Lower lobe of right lung (tissue), 2 donors: ENCODE results near the gene TBCE. TPM values are rescaled to one million over a fixed set of nuclear protein-coding genes. Genes with fewer than 3 reads are reported as not detected.
"Not testable (repeated sequence)": the region's sequence is repeated elsewhere in the genome, so short reads cannot be mapped to it uniquely, and the experiment has no call there.

ENCODE experiments used
- ATAC-seq, 2 donors: fragments of 200-7000 bp; cut with Tn5 transposase; one replicate each; pipeline ENCODE4 v1.9.1; 2020 to 2022; ENCODE audit warnings: mild to moderate bottlenecking in 2 of 2, moderate library complexity in 2 of 2
- DNase-seq: peaks from one replicate; pipeline ENCODE4 v3.0.0-alpha.2; 2020
- H3K27ac ChIP-seq: fragments of 200-600 bp; one replicate; pipeline ENCODE4 v1.8.0; 2022
- H3K27me3 ChIP-seq: fragments of 200-600 bp; one replicate; pipeline ENCODE4 v1.8.0; 2022; ENCODE audit warnings: low read depth
- H3K36me3 ChIP-seq: fragments of 200-600 bp; one replicate; pipeline ENCODE4 v1.8.0; 2022; ENCODE audit warnings: mild to moderate bottlenecking
- H3K4me1 ChIP-seq: fragments of 200-600 bp; one replicate; pipeline ENCODE4 v1.8.0; 2022
- H3K4me3 ChIP-seq: fragments of 200-600 bp; one replicate; pipeline ENCODE4 v1.8.0; 2022; ENCODE audit warnings: mild to moderate bottlenecking
- H3K9me3 ChIP-seq: fragments of 200-600 bp; one replicate; pipeline ENCODE4 v1.8.0; 2022
- CTCF ChIP-seq: fragments of 200-600 bp; IDR thresholded peaks from one replicate; pipeline ENCODE4 v1.8.0; 2022; ENCODE audit warnings: antibody characterized with exemption, mild to moderate bottlenecking
- intact Hi-C: fragments of 100-400 bp; cut with DNase I; formaldehyde crosslinking; loops from one replicate; pipeline ENCODE4 v1.11.0; 2022
- total RNA-seq: library from RNA; stranded (reverse); fragmentation: NEBNext Ultra II Directional; extraction: Animal tissue kit (Norgen Biotek cat#: 25700); gene quantifications from one replicate; pipeline ENCODE4 v1.2.1, GENCODE V29; 2021
- donor health status: DM: no; HTN: yes; CAD: no; lungs with severe emphysema.

TBCE gene
- total RNA-seq, 1 donor from 2014 or later: 25.3 TPM

DNA sequence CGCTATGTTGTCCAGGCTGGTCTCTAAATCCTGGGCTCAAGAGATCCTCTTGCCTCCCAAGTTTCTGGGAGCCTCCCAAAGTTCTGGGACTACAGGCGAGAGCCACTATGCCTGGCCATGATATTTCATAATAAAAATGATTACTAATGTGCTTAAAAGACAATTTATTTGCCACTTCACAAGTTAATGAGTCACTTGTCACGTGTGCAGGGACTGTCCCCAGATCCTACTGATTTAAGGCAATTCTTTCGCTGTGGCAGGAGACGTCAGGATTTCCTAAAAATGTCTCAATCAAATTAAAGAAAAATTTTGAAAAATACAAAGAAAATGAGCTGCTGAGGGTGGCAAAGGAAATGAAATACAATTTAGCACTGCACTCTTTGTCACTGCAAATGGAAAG lies 93.5 kb downstream of the TBCE start:
- no peak for TF ChIP-seq CTCF
- no peaks in the 10 kb centered on the region for H3K4me1 ChIP-seq

DNA sequence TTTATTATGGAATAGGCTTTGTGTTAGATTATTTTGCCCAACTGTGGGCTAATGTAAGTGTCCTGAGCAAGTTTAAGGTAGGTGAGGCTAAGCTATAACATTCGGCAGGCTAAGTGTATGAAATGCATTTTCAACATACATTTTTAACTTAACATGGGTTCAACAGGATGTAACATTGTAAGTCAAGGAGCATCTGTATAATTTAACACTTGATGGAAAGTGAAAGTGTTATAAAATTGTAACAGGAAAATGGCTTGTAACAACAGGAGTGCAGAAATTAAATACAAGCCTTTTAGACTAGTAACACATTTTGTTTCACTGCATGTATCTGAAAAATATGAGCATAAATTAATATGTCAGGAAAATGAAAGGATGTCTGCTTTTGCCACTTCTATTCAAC lies 94.7 kb downstream of the TBCE start:
- peaks cover 4% of the 10 kb centered on the region for H3K36me3 ChIP-seq
- no peaks in the 10 kb centered on the region for H3K9me3 ChIP-seq
- H3K4me1 ChIP-seq: no peaks in the 10 kb centered on the region
- intact Hi-C loops: no loop called here
- TF ChIP-seq CTCF: no peak
- no peak overlapping the region for H3K27ac ChIP-seq
- no peak overlapping the region for H3K4me3 ChIP-seq
- no peak for DNase-seq
- no peaks in the 10 kb centered on the region for H3K27me3 ChIP-seq
- no peak for ATAC-seq

More for the DNA sequence above, 93.5 kb downstream of the TBCE start:
- no peak for DNase-seq
- Histone ChIP-seq H3K4me3 (no peak overlapping the region), H3K27me3 (no peaks in the 10 kb centered on the region), H3K9me3 (no peaks in the 10 kb centered on the region), H3K27ac (no peak overlapping the region), H3K36me3 (peaks cover 4% of the 10 kb centered on the region)
- peak in 1 of 2 donors; percentile 53 for ATAC-seq
- intact Hi-C loops: no loop called here

DNA sequence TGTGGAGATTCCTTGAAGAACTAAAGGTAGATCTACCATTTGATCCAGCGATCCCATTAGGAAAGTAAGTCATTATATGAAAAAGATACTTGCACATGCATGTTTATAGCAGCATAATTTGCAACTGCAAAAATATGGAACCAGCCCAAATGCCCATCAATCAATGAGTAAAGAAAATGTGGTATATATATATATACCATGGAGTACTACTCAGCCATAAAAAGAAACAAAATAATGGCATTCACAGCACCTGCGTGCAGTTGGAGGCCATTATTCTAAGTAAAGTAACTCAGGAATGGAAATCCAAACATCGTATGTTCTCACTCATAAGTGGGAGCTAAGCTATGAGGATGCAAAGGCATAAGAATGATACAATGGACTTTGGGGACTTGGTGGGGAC lies 95.6 kb downstream of the TBCE start:
- intact Hi-C loops, DNase-seq, H3K9me3 ChIP-seq, H3K4me3 ChIP-seq, H3K27ac ChIP-seq, H3K27me3 ChIP-seq, H3K36me3 ChIP-seq, ATAC-seq, H3K4me1 ChIP-seq: not testable (repeated sequence)

DNA sequence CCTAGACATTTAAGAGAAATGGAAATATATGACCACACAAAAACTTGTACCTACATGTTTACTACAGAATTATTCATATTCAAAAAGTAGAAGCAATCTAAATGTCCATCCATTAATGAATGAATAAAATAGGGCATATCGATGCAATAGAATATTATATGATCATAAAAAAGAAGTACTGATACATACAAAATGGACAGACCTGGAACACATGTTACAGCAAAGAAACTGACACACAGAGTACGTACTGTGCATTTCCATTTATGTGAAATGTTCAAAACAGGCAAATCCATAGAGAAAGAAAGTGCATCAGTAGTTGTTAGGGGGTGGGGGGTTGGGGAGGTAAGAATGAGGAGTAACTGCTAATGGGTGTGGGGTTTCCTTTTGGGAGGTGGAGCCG lies 97.8 kb downstream of the TBCE start:
- H3K27ac ChIP-seq: no peak overlapping the region
- no peaks in the 10 kb centered on the region for H3K4me1 ChIP-seq
- no peaks in the 10 kb centered on the region for H3K27me3 ChIP-seq
- intact Hi-C loops: no loop called here
- TF ChIP-seq CTCF: no peak
- H3K36me3 ChIP-seq: no peaks in the 10 kb centered on the region
- no peak for ATAC-seq
- H3K9me3 ChIP-seq: no peaks in the 10 kb centered on the region
- no peak for DNase-seq
- no peak overlapping the region for H3K4me3 ChIP-seq

- ATAC-seq (no peak), DNase-seq (no peak)
- H3K36me3 ChIP-seq: peaks cover 5% of the 10 kb centered on the region
- intact Hi-C loops: no loop called here
- H3K27me3 ChIP-seq: no peaks in the 10 kb centered on the region
- no peak for TF ChIP-seq CTCF
- H3K27ac ChIP-seq: no peak overlapping the region
- no peaks in the 10 kb centered on the region for H3K4me1 ChIP-seq
- H3K4me3 ChIP-seq: no peak overlapping the region
- no peaks in the 10 kb centered on the region for H3K9me3 ChIP-seq
Observed at GRCh38 chr1:235468004-235468403, 100.8 kb downstream of the TBCE start.

- Histone ChIP-seq H3K9me3 (no peaks in the 10 kb centered on the region), H3K27ac (no peak overlapping the region), H3K4me3 (no peak overlapping the region), H3K36me3 (peaks cover 5% of the 10 kb centered on the region), H3K4me1 (no peaks in the 10 kb centered on the region), H3K27me3 (no peaks in the 10 kb centered on the region)
- ATAC-seq (no peak), DNase-seq (no peak)
- intact Hi-C loops: no loop called here
- no peak for TF ChIP-seq CTCF
Observed at GRCh38 chr1:235468970-235469369, 101.7 kb downstream of the TBCE start.

GRCh38 chr1:235469897-235470296 lies 102.7 kb downstream of the TBCE start:
- ATAC-seq: not testable (repeated sequence)

More at GRCh38 chr1:235469897-235470296, 102.7 kb downstream of the TBCE start:
- intact Hi-C loops, DNase-seq, H3K4me3 ChIP-seq, H3K4me1 ChIP-seq, H3K27me3 ChIP-seq, H3K36me3 ChIP-seq, H3K9me3 ChIP-seq, H3K27ac ChIP-seq: not testable (repeated sequence)
